GM04504 (cell line): ENCODE data around the gene DEFB114.

Source experiments
- DNase-seq: peaks from one replicate; pipeline ENCODE4 v3.0.0-alpha.2; 2012; ENCODE audit warnings: low read depth

DEFB114 gene

GRCh38 chr6:49935387-49935786 is 28.6 kb downstream of the DEFB114 start:
- DNase-seq, result no peak

- DNase-seq, result no peak
These were observed 29.2 kb downstream of the DEFB114 start for GRCh38 chr6:49934770-49935169.

DNA sequence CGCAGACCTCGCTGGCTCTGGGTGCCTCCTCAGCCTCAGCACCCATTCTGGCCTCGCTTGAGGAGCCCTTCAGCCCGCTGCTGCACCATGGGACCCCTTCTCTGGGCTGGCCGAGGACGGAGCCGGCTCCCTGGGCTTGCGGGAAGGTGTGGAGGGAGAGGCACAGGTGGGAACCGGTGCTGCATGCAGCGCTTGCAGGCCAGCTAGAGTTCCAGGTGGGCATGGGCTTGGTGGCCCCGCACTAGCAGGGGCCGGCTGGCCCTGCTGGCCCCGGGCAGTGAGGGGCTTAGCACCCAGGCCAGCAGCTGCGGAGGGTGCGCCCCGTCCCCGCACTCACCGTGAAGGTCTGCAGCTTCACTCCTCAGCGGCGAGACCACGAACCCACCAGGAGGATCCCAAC is 30.4 kb downstream of the DEFB114 start:
- DNase-seq, result no peak

- no peak for DNase-seq
These were observed 34.6 kb downstream of the DEFB114 start for GRCh38 chr6:49929340-49929739.

DNA sequence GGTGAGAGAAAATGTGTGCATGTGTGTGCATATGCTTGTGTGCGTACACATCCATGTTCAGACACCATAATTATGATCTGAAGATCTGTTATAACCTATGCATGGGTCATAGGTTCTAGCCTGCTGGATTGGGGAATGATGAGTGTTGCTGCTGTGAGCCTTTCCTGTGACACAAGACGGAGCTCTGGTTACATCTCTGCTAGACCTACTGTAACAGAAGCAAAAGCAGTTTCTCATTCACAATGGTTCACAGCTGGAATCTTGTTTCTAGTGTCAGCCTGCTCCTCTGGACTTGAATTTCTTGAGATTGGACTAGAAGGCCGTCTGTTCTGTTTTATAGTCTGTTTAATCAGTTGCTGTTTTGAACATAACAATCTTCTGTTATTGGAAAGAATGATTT is 40.1 kb downstream of the DEFB114 start:
- peak; percentile 20 for DNase-seq

DNA sequence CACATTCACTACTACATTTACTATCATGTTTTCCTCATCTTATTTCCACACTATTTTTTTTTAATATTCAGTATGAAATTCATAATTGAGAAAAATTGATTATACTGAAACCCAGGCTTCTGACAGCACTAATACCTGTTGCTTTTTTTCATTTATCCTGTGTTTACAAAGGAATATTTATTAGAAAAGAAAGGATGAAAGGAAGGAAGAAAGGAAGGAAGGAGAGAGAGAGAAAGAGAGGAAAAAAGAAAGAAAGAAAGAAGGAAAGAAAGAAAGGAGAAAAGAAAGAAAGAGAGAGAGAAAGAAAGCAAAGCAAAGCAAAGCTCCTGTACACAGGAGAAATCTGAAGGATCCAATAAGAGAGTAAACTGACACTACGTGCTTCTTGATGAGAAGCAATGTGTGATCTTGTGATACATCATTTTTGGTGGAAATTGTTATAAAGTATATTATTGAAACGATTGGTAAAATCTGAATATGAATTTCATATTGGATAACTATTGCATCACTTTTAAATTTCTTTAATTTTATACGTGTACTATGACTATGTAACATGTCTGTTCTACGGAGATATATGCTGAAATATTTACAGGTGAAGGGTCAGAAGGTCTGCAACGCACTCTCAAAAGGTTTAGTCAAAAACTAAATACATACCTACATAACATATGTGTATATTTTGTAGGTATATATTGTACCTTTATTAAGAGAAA is 43.9 kb downstream of the DEFB114 start:
- no peak for DNase-seq

GRCh38 chr6:49919261-49919660 is 44.7 kb downstream of the DEFB114 start:
- DNase-seq, result no peak

DNA sequence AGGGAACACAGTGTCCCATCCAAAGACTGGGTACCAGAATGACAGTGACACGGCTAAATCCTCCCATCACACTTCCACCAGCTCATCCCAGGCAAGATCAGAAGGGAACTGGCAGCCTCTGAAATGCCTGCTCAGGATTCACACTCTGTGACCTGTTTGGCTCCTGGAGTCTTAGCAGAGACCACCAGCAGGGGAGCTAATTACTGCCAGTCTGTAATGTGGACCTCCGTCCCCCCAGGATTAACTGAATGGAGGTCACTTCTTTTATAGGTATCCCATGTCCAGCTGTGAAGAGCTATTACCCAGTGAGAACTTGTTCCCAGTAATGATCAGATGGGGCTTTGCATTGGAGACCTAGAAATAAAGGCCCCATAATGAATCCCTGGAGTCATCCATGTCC is 45.2 kb downstream of the DEFB114 start:
- no peak for DNase-seq

DNA sequence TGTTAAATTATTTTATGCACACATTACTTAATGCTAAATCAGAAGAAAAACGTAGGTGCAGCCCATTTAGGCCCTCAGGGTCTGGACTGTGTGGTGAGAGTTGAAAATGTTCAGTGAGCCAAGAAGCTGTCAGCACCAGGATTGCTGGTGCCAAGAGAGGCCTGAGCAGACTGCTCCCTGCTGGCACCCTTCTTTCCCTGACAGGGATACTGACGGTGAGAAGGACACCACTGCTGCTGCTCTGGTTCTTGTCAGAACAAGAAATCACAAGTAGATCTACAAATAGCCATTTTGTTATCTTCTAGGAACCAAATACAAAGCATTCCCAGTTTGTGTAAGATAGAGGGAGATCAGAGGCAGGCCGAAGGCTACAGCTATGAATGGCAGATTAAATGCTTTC is 48.9 kb downstream of the DEFB114 start:
- no peak for DNase-seq

DNA sequence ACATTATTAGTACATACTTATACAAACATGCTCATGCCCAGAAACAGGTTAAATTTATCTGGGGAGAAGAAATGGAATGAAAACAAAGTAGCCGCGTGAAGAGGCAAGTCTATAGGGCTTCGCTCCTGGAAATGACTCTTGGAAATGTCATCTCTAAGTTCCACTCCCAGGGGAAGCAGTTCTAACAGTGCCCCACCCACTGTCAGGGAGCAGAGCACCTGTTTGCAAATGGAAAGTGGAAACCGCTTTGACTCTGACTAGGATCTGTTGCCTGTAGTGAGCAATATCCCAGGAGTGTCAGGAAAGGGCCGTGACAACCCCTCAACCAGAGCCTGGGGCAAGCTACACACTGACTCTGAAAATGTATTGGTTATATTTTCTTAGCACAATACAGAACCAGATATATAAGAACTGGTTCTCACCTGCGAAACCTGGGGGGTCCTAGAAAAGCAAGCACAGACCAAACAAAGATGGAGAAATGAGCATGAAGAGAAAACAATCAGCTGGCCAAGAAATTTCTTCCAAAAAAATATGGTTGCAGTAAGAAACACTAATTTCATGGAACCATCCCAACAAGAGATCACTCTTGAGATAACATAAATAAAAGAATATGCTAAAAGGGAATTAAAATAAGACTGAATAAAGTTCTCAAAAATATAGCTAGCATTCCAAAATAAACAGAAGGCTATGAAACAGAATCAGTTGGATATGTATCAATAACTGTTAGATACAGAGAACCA is 50.2 kb downstream of the DEFB114 start:
- DNase-seq, result no peak

GRCh38 chr6:49912196-49912595 is 51.8 kb downstream of the DEFB114 start:
- DNase-seq, result no peak

DNA sequence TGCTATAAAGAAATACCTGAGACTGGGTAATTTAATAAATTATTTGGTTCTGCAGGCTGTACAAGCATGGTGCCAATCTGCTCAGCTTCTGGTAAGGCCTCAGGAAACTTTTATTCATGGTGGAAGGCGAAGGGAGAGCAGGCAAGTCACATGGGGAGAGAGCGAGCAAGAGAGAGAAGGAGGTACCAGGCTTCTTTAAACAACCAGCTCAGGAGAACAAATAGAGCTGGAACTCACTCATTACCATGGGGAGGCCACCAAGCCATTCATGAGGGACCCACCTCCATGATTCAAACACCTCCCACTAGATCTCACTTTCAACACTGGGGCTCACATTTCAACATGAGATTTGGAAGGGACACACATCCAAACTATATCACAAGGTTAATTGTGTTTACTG is 52.7 kb downstream of the DEFB114 start:
- no peak for DNase-seq
